GM21723 (cell line): Measurements from ENCODE around the gene SEMA4B.
"Not testable (repeated sequence)": the region's sequence is repeated elsewhere in the genome, so short reads cannot be mapped to it uniquely, and the experiment has no call there.

Experiments
- ATAC-seq: cut with Tn5 transposase; IDR thresholded peaks from one replicate; pipeline ENCODE4 v1.9.1; 2021; ENCODE audit warnings: mild to moderate bottlenecking, moderate library complexity; ENCODE audit not compliant: unreplicated experiment

SEMA4B gene

DNA sequence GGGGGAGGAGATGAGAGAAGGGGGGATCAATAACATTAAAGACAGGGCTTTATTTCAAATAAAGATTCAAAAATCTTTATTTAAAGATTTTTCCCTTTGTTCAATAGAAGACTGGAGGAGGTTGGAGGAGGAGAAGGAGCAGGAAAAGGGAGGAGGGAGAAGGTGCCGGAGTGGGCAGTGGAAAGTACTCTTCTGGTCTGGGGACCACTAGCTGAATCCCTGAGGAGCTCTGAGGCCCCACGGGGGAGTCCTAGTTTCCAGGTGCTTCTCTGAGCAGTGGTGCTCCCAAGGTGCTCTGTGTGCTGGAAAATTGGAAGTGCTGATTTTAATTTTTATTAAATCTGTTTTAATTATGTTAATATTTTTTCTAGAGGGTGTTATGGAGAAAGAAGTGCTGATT lies 19.4 kb upstream of the SEMA4B start:
- ATAC-seq: no peak

GRCh38 chr15:90184119-90184785 lies 16.9 kb upstream of the SEMA4B start:
- peak; percentile 55 for ATAC-seq

GRCh38 chr15:90184786-90185704 lies 16.1 kb upstream of the SEMA4B start:
- peak; percentile 67 for ATAC-seq

DNA sequence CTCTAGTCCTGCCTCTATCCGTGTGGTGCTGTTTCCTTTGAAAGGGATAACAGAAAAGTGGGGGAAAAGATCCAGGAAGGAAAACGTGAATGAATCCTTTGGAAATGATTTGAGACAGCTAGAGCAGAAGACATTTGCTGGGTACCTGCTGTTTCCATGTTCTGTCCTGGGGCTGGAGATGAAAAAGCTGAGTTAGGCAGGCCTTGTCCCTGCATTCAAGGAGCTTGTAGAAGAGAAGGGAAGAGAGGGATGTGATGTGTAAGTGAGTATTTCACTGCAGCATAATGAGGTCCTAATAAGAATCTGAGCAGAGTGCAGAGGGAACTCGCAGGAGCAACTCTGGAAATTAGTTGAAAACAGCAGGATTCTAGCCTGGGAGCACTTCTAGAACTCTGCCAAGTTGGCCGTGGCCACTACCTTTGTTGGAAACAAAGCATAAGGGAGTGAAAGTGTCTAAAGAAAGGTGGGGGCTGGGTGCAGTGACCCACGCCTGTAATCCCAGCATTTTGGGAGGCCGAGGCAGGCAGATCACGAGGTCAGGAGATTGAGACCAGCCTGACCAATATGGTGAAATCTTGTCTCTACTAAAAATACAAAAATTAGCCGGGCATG lies 13.8 kb upstream of the SEMA4B start:
- ATAC-seq: no peak

DNA sequence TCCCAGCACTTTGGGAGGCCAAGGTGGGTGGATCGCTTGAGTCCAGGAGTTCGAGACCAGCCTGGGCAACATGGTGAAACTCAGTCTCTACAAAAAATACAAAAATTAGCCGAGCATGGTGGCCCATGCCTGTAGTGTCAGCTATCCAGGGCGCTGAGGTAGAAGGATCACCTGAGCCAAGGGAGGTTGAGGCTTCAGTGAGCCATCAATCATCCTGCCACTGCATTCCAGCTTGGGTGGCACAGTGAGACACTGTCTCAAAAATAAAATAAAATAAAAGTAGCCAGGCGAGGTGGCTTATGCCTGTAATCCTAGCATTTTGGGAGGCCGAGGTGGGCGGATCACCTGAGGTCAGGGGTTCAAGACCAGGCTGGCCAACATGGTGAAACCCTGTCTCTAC lies 13.1 kb upstream of the SEMA4B start:
- ATAC-seq: not testable (repeated sequence)

GRCh38 chr15:90188914-90189748 lies 12.0 kb upstream of the SEMA4B start:
- no peak for ATAC-seq

DNA sequence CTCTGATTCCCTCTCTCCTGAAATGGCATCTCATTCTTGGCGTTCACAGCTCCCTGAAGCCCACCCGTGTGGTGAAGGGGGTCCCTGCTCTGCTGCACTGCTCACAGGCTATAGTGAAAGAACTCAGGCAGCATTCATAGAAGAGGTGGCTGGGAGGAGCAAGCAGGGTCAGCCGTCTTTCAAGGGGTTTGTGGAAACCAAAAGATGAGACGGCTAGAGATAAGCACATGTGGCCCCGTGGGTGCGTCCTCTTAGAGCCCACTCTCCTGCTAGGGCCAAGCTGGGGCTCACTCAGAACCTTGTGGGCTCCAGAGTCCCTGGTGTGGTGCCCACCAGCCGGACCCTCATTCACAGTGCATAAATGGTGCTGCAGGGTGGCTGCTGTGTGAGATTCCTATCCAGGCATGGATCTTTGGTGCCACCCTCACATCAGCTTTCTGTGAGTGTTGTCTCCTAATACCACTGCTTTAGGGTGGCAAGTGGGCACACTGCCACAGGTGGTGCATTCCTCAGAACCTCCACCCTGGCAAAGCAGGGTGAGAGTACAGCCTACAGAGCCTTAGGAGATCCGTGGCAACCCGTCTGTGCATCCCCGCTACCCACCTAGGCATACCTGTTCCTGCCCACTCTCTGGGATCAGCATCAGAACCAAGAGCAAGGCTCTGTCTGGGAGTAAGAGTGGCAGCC lies 11.2 kb upstream of the SEMA4B start:
- no peak for ATAC-seq

DNA sequence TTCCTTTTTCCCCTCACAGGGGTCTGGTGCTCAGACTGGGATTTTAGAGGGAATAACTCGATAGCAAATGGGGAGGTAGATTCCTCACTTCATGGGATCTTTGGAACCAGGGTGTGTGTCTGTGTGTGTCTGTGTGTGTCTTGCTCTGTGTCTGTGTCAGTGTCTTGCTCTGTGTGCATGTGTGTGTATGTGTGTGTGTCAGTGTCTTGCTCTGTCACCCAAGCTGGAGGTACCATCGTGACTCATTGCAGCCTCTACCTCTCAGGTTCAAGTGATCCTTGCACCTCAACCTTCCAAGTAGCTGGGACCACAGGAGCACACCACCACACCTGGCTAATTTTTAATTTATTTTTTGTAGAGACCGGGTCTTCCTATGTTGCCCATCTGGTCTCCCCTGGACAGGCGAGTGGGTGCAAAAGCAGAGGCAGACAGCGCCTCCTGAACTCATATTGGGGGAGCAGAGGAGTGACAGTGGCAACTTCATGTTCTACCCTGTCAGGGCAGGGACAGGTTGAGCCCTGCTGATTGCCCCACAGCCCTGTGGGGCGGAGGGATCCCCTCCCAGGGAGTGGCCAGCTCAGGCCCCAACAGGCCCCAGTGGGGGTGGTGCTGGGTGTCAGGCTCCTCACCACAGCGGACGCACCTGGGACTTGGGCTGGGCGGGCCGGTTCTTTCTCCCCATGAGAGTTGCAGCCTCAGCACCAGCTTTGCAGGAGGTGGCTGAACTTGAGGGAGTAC lies 10.4 kb upstream of the SEMA4B start:
- ATAC-seq: peak; percentile 65

- ATAC-seq: peak; percentile 29
These were observed 9.8 kb upstream of the SEMA4B start for GRCh38 chr15:90191344-90191687.

- peak; percentile 56 for ATAC-seq
These were observed 9.2 kb upstream of the SEMA4B start for GRCh38 chr15:90191794-90192509.

DNA sequence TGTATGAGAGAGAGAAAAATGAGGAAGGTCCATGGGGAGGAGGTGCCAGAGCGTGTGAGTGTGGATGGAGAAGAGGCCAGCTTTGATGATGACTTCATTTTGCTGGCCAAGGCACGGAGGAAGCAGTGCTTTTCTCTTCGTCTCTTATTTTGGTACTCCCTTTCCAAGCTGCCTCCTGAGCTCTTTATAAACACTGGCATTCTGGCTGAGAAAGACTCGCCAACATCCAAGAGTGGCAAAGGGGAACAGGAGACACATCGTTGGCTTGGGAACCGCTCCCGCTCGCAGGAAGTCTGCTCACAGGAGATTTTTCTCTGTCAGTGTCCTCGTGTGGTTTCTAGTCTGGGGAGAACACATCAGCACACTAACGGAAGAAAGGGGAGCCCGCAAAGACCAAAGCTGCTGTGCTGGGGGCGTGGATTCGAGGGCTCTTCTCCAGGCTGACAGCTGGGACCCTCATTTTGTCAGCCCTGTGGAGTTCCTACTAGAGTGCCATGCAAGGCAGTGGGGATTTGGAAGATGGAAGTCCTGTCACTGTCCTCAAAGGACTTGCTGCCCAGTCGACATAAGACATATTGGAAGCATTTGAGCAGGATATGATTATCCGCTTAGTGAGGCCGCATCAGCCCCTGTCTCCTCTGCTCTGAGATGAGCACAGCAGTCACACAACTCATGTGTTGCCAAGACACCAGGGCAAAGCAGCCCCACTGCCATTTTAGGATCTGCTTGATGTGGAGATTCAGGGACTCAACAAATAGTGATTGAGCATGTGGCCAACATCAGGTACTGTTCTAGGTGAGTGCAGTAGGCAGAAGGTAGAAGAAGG lies 8.0 kb upstream of the SEMA4B start:
- ATAC-seq: no peak

DNA sequence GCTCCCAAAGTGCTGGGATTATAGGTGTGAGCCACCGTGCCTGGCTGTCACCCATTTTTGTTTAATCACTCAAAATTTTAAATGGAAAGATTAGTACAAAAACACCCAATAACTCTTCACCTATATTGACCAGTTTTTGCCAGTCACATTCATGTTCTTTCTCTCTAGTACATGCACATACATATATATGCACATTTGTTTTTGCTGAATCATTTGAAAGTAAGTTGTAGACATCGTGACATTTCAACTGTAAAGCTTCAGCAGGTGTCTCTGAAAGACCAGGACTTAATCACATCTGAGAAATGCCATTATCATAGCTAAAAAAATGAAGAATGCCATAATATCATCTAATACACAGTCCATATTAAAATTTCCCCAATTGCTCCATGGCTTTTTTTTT lies 6.5 kb upstream of the SEMA4B start:
- ATAC-seq: no peak

- peak; percentile 12 for ATAC-seq
These were observed 498 bp upstream of the SEMA4B start for GRCh38 chr15:90200534-90201129.

DNA sequence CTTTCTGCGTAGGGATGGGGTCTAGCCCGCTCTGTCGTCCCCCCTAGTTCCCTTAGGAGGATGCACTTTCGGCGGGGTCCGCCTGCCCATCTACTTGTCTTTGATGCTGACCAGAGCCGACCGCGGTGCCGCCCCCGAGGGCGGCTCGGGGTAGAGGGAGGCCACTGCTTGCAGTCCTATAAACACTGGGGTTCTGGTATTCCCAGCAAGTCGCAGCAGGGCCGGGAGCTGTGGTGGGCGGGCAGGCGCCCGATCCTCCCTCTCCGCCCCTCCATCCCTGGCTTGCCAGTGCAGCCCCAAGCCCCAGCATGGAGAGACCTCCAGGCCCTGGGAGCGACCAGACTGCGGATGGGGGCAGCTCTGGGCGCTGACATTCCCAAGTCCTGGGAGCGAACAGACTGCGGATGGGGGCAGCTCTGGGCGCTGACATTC lies 830 bp downstream of the SEMA4B start:
- ATAC-seq: no peak

- ATAC-seq: no peak
These were observed 1.8 kb downstream of the SEMA4B start for GRCh38 chr15:90202929-90203328.

- ATAC-seq: no peak
These were observed 2.3 kb downstream of the SEMA4B start for GRCh38 chr15:90203473-90203872.

GRCh38 chr15:90203922-90204321 lies 2.8 kb downstream of the SEMA4B start:
- no peak for ATAC-seq
